GM13977 (cell line): Measurements from ENCODE around the gene TRPV4.

ENCODE experiments used
- DNase-seq: peaks from one replicate; pipeline ENCODE4 v3.0.0; 2012; ENCODE audit warnings: low spot score
- in situ Hi-C: fragments of 300-500 bp; cut with MboI; formaldehyde crosslinking; loops from one replicate; pipeline ENCODE4 v1.12.0; 2022; ENCODE audit warnings: low sequenced_read_pairs, low pct_unique_long_range_greater_than_20kb, mixed read lengths, inconsistent platforms; ENCODE audit not compliant: unreplicated experiment
- TF ChIP-seq, protein P1 (sequence below): IDR thresholded peaks from 2 replicates; pipeline ENCODE4 v1.5.1; 2012; ENCODE audit warnings: mild to moderate bottlenecking, control low read depth; ENCODE audit not compliant: insufficient read depth; ENCODE audit errors: extremely low read depth, missing control alignments

TRPV4 gene

DNA sequence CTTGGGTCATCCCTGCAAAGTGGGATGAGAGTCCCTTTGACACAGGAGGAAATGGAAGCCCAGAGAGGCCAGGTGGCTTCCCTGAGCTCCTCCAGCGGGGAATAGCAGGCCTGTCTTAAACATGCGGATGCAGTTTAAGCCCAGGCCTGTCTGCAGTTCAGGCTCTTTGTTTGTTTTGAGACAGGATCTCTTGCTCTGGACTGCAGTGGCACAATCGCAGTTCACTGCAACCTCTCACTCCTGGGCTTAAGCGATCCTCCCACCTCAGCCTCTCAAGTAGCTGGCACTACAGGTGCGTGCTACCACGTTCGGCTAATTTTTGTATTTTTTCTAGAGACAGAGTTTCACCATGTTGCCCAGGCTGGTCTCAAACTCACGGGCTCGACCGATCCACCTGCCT is 3.5 kb downstream of the TRPV4 start:
- no peak for DNase-seq
- TF ChIP-seq, protein P1, sequence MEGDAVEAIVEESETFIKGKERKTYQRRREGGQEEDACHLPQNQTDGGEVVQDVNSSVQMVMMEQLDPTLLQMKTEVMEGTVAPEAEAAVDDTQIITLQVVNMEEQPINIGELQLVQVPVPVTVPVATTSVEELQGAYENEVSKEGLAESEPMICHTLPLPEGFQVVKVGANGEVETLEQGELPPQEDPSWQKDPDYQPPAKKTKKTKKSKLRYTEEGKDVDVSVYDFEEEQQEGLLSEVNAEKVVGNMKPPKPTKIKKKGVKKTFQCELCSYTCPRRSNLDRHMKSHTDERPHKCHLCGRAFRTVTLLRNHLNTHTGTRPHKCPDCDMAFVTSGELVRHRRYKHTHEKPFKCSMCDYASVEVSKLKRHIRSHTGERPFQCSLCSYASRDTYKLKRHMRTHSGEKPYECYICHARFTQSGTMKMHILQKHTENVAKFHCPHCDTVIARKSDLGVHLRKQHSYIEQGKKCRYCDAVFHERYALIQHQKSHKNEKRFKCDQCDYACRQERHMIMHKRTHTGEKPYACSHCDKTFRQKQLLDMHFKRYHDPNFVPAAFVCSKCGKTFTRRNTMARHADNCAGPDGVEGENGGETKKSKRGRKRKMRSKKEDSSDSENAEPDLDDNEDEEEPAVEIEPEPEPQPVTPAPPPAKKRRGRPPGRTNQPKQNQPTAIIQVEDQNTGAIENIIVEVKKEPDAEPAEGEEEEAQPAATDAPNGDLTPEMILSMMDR: no peak
- in situ Hi-C loops: no loop called here

DNA sequence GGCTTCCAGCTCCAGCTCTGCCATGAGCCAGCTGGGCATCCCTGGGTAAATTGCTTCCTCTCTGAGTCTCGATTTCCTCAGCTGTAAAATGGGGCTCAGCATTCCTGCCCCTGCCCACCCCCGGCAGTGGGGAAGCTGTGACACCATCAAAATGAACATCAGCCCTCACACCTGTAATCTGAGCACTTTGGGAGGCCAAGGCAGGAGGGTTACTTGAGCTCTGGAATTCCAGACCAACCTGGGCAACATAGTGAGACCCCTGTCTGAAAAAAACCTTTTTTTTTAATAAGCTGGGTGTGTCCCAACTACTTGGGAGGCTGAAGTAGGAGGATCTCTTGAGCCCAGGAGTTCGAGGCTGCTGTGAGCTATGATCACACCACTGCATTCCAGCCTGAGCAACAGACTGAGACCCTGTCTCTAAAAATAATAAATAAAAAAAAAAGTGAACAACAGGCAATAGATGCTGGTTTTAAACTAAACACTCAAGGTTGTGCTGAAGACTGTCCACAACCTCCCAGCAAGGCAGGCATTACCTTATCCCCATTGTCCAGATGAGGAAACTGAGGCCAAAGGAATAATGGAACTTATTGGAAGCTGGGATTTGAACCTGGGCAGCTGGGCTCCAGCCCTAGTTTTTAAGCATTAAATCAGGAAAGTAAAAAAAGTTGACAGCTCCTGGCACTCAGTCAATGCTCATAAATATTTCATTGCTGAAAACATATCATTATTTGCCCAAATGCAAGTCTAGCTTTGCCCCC is 4.3 kb downstream of the TRPV4 start:
- TF ChIP-seq, protein P1: no peak
- in situ Hi-C loops: no loop called here
- no peak for DNase-seq

DNA sequence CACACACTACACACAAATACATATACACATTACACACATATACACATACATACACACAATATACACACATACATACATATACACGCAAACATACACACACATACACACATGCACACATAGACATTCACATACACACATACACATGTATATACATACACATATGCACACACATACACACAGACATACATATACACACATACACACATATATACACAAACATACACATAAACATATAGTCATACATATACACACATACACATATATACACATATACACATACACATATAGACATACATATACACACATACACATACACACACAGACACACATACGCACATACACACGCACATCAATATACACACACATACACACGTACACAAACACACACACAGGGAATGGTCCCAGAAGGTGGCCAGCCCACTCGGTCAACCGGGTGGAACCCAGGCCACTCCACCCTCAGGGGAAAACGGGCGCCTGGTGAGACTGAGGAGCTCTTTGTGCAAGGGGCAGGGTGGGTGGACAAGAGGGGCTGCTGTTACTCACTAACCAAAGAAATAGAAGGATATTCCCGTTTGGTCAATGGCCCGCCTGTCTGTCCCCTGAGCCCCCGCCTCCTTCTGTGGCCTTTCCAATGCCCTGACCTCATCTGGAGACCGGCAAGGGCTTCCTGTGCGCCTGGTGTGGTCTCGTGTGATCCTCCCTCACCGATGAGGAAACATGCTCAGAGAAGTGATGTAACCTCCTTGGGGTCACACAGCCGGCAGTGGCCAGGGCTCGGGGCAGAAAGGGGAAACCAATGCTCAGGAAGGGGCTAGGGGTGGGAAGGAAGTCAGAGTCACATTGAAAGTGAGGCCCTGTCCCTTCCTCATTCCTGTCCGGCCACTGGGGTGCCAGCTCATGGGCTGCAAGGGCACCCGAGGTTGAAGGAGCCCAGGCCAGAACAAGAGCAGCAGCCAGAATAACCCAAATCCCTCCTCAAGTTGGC is 5.3 kb downstream of the TRPV4 start:
- no peak for DNase-seq
- in situ Hi-C loops: no loop called here

DNA sequence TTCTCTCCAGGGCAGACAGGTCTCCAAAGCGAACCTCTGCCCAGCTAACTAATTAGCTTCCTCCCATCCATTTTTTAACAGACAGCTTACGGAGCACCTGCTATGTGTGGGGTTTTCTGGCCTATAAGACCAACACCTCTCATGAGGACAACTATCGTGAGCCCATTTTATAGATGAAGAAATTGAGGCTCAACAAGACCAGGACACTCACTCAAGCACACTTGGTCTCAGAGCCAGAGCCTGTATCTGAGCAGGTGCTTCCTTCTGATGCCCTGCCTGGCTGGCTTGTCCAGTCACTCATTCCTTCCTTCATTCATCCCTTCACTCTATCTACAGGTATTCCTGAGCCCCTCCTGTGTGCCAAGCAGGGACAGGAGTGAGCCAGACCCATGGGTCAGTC is 6.1 kb downstream of the TRPV4 start:
- TF ChIP-seq, protein P1: no peak
- in situ Hi-C loops: no loop called here
- DNase-seq: no peak

More for the DNA sequence above, 5.3 kb downstream of the TRPV4 start:
- TF ChIP-seq, protein P1: no peak

DNA sequence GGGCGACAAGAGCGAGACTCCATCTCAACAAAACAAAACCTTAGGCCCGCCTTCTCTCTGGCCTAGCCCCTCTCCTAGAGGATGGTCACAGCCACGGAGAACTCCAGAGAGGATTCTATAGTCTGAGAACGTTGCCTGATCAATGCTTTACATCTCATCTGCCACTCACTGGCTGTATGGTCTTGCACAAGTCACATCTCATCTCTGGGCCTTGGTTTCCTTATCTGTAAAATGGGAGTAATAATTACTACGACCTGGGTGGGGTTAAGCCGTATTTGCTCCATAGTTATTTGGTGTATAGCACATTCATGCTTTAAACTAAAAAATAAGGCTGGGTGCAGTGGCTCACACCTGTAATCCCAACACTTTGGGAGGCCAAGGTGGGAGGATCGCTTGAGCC is 8.5 kb downstream of the TRPV4 start:
- TF ChIP-seq, protein P1: no peak
- in situ Hi-C loops: no loop called here
- DNase-seq: no peak

DNA sequence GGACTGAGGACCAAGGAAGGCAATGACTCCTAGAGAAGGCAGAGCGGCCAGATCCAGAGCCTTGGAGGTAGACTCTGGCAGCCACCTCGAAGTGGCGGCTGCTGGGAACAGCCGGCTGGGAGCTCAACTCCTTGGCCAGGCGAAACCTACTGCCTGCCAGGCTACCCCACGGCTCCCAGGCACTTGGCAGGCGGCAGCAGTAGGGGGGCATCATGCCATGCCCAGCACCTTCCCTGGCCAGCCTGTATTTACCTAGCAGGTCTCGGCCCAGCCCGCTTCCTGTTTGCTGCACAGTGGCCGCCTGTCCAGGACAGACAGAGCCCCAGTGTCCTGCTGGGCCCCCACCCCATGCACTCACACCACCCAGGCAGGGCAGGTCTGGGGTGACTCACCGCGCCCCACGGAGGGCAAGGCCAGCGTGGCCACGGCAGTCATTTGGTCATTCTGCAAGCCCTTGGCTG is 10.2 kb downstream of the TRPV4 start:
- TF ChIP-seq, protein P1: no peak
- in situ Hi-C loops: no loop called here
- DNase-seq: no peak
